ENCODE data around the gene CRYBA2.
A peak's percentile ranks its signal among the peaks of the same experiment; 100 is the strongest.

CRYBA2 gene

DNA sequence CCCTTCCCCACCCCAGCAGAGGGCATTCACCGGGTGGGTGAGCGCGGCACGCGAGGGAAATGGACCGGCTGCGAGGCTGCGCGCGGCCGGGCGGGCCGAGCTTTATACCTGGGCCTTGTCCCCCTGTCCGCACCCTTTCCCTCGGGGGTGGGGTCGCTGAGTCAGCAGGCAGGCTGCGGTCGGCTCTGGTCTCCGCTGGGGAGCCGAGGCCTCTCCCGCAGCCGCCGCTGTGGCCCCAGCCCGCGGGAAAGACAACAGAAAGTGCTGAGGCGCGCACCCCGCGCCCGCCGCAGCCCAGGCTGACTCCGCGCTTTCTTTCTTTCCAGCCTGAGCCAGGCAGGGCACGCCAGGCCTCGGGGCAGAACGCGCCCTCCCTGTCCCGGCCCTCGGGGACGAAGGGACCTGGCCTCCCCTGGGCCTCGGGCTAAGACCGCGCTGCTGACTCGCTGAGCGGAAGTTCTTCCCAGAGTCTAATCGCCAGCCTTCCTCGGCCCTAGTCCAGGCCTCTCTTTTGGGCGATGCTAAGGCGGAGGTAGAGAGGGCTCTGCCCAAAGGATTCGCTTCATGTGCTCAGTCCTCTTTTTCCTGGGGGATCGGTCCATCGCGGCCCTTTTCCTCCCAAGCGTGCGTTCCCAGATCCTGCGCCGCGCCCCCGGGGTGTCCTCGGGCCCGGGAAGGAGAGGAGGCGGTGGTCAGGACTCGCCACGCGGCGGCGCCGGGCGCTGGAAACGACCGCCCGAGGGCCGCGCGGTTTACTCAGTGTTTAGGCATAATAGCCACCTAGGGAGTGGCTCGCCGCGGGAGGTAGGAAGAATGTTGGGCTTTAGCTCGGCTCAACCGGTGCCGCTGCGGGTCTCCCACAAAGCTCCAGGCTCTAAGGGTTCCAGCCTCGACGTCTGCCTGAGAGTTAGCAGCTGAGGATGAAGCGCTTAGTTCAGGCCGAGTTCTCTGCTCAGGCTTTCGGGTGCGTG is at the start of gene CRYBA2:
CRYBA2 (minus strand) TSS at position 78 of the 971 bp plus-strand sequence. CDS start 246 bp downstream, outside the sequence.
- FAIRE-seq (no peak), DNase-seq (ENCODE audit: low spot score) (no peak)

DNA sequence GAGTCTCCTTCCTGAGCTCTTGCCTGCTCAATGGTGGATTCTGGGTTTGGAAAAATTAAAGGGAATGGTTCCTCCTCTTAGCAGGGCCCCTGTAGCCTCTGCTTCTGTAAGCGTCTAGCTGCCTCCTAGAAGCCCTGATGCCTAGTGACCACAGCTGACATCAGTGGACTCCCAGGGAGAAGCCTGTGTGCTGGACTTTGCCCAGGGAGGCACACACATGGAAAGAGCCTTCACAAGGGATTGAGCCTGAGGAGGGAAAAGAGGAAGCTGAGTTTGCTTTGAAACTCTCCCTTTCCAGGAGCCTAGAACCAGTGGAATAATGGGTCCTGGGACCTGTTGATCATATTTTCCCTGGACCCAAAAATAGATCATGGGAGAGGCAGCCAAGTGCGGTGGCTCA is 49.5 kb upstream of the CRYBA2 start:
- DNase-seq (ENCODE audit: low spot score) (no peak), FAIRE-seq (no peak)

- FAIRE-seq (no peak), DNase-seq (ENCODE audit: low spot score) (no peak)
These were observed 48.9 kb upstream of the CRYBA2 start for GRCh38 chr2:219042157-219042556.

GRCh38 chr2:219041252-219041651 is 48.0 kb upstream of the CRYBA2 start, which contains the start of gene CFAP65:
TSS of gene CFAP65 (minus strand) at chr2:219041516. CDS start at chr2:219039048, 2,468 bp downstream.
- FAIRE-seq (no peak), DNase-seq (ENCODE audit: low spot score) (peak; percentile 83)

- FAIRE-seq = no peak
- no peak for DNase-seq (ENCODE audit: low spot score)
These were observed 45.4 kb upstream of the CRYBA2 start for GRCh38 chr2:219038600-219038999.

DNA sequence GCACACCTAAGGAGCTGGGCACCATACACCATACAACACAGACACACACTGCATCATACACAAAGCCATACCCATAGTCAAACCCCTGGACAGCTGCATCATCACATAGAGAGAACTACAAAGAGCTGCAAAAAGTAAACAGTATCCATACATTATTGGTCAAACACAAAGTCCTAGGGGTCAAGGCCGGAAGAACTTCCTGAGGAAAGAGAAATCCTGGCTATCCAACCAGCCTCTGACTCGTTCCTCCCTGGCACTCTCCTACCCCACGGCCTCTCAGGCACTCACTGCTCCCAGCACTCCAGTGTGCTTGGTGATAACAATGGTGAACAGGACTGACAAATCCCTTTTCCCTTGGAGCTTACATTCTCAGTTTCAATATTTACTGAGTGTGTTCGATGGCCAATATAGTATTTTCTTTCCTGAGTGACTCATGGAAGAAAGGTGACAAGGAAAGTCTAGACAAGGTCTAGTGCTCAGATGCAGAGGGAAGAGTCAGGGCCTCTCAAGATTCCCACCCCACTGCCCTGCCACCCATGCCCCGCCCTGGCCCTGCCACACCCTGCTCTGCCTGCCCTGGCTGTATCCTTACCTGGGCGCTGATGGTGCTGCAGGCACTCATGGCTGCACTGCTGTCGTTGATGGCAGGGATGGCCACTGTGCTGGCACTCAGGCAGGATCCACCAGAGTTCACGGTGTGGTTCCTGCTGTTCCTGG is 44.7 kb upstream of the CRYBA2 start:
- FAIRE-seq = no peak
- no peak for DNase-seq (ENCODE audit: low spot score)

DNA sequence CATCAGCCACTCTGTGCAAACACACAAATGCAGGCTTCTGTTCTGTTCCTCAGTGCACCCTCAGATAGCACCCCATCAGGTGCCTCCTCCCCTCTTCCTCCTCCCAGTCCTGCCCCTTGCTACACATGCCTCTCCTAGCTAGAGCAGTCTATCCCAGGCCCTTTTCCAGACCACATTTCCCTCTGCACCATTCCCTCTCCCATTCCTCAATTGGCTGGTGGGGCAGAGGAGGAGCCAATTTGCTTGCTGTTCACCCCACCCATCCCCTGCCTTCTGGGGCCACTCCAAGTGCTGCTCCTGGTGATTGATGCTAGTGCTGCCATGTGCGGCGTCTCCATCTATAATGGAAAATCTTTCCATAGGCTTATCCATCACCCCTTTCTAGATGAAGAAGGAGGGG is 42.7 kb upstream of the CRYBA2 start:
- FAIRE-seq (no peak), DNase-seq (ENCODE audit: low spot score) (no peak)

- no peak for DNase-seq (ENCODE audit: low spot score)
- FAIRE-seq = no peak
These were observed 41.6 kb upstream of the CRYBA2 start for GRCh38 chr2:219034823-219035222.

DNA sequence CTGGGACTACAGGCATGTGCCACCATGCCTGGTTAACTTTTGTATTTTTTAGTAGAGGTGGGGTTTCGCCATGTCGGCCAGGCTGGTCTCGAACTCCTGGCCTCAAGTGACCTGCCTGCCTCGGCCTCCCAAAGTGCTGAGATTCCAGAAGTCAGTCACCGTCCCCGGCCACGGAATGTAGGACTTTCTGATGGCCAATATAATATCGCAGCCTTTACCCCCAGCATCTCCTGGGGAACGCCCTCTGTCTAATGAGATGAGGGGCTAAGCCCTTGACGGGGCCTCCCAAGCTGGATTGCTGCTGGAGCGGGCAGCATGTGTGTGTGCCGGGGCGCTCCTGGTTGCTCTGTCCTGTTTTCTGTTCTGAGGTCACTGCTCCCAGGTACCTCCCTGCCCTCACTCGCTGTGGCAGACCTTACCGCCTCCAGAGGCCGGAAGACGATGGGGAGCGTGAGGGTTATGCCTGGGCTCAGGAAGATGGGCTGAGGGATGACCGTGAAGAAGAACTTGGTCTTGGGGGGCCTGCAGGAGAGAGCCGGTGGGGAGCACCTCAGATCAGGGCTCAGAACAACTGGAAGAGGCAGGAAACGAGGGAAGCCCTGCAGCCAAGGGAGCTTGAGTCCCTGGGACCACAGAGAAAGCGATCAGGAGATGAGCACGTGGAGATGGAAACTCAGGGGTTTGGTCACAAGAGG is 39.0 kb upstream of the CRYBA2 start:
- FAIRE-seq = no peak
- no peak for DNase-seq (ENCODE audit: low spot score)

DNA sequence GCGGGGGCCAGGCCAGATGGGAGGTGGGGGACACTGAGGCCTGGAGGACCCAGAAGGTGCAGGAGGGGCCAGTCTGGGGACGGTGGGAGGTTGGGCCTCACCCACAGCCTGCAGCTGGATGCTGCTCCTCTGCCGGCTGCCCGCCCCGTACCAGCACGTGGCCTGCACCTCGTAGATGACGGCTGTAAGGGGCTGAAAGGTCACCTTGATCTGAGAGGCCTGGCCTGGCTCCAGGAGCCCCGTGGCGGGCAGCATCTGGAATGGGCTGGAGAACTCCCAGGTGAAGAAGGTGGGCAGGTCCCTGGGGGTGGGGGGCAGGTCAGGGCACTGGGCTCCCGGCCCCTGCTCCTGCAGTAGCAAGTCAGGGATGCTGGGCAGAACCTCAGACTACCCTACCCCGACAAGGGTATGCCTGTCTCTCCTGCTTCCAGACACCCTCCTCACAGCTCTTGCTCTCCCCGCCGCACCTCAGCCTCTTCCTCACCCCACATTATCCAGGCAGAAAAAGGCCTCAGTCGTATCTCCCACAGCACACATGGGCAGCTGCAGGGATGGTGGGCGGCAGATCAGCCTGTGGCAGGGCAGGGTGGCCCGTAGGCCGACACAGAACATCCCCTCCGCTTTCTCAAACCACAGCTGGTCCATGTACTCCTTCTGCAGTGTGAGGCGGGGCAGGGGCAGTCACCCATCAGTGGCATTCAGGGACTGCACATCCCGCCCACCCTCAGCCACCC is 38.0 kb upstream of the CRYBA2 start:
- DNase-seq (ENCODE audit: low spot score) (no peak), FAIRE-seq (no peak)

GRCh38 chr2:219030177-219030940 is 37.1 kb upstream of the CRYBA2 start:
- DNase-seq (ENCODE audit: low spot score) = no peak
- no peak for FAIRE-seq

- DNase-seq (ENCODE audit: low spot score) (peak; percentile 88), FAIRE-seq (peak; percentile 81)
These were observed 36.6 kb upstream of the CRYBA2 start for GRCh38 chr2:219029829-219030165.

- DNase-seq (ENCODE audit: low spot score) = no peak
- FAIRE-seq = no peak
These were observed 36.0 kb upstream of the CRYBA2 start for GRCh38 chr2:219028996-219029828.

- no peak for FAIRE-seq
These were observed 34.9 kb upstream of the CRYBA2 start for GRCh38 chr2:219028141-219028540.

DNA sequence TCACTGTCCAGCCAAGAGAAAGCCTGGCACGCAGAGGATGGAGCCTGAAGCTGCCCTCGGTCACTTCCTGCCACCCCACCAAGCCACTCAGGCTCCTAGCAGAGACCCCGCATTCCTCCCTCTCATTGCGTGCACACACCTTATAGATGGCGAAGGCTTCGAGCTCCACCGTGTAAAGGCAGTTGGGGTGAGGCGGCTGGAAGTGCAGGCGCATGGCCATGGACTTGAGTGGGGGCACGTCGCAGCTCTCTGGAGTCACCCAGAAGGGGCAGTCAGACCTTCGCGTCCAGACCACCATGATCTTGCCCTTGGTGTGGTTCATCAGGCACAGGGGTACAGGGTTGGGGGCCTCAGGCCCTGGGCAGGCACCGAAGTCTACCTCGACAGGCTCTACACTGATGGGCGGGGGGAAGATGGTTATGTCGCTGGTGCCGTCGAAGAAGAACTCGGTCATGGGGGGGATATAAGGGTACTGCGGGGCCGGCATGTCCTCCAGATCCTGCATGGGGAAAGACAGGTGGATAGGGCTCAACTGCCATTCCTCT is 34.4 kb upstream of the CRYBA2 start:
- DNase-seq (ENCODE audit: low spot score) = no peak
- no peak for FAIRE-seq

More at GRCh38 chr2:219028141-219028540, 34.9 kb upstream of the CRYBA2 start:
- no peak for DNase-seq (ENCODE audit: low spot score)

DNA sequence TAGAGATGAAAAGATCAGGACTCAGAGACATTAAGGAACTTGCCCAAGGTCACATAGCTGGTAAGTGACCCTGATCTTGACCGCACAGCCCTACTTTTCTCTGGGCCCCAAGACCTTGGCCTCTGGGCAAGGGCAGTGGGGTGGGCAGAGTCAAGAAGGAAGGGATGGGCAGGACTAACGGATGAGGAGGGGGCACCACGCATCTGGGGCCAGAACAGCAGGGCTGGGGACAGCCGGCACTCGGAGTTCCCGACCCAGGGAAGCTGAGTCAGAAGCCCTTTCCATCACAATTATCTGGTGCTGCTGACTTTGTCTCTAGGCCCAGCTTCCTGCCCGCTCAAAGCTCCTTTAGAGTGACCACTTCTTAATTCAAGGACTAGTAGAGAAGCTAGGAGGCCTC is 33.7 kb upstream of the CRYBA2 start:
- DNase-seq (ENCODE audit: low spot score) (no peak), FAIRE-seq (no peak)

DNA sequence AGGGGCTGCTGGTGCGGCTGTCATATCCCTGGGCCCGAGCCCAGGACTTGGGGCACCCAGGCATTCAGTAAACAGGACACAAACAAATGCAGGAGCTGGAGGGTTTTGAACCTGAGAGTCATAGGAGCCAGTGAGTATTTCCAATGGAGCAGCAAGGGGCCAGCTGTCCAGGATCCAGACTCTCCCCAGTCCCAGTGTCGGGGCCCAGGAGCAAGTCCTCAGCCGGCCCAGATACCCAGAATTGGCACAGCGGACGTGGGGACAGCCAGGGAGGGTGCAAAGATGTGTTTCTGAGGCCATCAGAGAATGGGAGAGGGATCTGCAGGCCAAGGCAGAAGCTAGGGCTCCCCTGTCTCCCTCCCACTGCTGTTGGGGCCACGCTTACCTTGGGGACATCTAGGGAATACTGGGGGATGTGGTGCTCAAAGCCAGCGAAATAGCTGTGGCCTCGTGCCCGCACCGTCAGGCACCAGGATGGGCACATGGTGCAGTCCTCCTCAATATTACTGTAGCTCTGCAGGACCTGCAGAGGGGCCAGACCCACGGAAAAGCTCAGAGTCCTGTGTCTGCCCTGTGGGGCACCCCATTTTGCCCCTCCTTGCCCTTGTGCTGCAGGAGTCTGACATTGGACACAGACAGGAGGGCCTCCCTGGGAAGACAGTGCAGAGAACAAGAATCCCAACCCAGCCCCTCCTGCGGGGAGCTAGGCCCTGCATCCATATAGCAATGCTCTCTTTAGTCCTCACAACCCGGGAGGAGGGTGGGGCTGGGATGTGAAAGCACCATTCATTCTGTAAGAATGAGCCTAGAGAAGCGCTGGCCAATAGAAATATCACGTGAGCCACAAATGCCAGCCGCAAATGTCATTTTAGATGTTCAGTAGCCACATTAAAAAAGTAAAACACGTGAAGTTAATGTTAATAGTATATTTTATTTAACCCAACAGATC is 32.7 kb upstream of the CRYBA2 start:
- DNase-seq (ENCODE audit: low spot score) = no peak
- FAIRE-seq = no peak

- no peak for DNase-seq (ENCODE audit: low spot score)
- FAIRE-seq = no peak
These were observed 30.8 kb upstream of the CRYBA2 start for GRCh38 chr2:219024059-219024458.

Data from urothelium cell line (cell line).